CD14-positive monocyte (primary cell): Measurements from ENCODE around the gene LRG1. TPM values are rescaled to one million over a fixed set of nuclear protein-coding genes. Genes with fewer than 3 reads are reported as not detected.

Experiments
- DNase-seq, 3 donors: peaks; one replicate each; pipeline ENCODE4 v3.0.0-alpha.2; 2011 to 2022
- H2AFZ ChIP-seq: 2 replicates; pipeline ENCODE4 v1.6.0; 2012; ENCODE audit warnings: mild to moderate bottlenecking, low read depth, low read length, inconsistent platforms; ENCODE audit not compliant: insufficient read depth, poor library complexity, severe bottlenecking
- H3K27ac ChIP-seq, 2 donors: 1 replicate in 1 of 2; 2 replicates in 1 of 2; pipeline ENCODE4 v1.5.1; 2012 to 2013; ENCODE audit warnings: low read length in 2 of 2, control low read depth in 1 of 2, inconsistent platforms in 1 of 2, low read depth in 1 of 2, mild to moderate bottlenecking in 1 of 2
- H3K27me3 ChIP-seq, 2 donors: one replicate each; pipeline versions ENCODE4 v1.6.0 to v1.6.1; 2011 to 2013; ENCODE audit warnings: low read length in 2 of 2; ENCODE audit not compliant: control insufficient read depth in 2 of 2, insufficient read depth in 2 of 2
- H3K36me3 ChIP-seq, 2 donors: replicated peaks in 1 of 2; 1 replicate in 1 of 2; 2 replicates in 1 of 2; pipeline versions ENCODE4 v1.5.1 to v1.6.1; 2012 to 2013; ENCODE audit warnings: low read length in 2 of 2, control low read depth in 1 of 2, inconsistent platforms in 1 of 2, mild to moderate bottlenecking in 1 of 2; ENCODE audit not compliant: insufficient read depth in 2 of 2, control insufficient read depth in 1 of 2
- H3K4me1 ChIP-seq, 2 donors: 1 replicate in 1 of 2; 2 replicates in 1 of 2; pipeline versions ENCODE4 v1.5.1 to v1.6.1; 2012 to 2013; ENCODE audit warnings: low read length in 2 of 2, control low read depth in 1 of 2, inconsistent platforms in 1 of 2, mild to moderate bottlenecking in 1 of 2, moderate library complexity in 1 of 2; ENCODE audit not compliant: insufficient read depth in 2 of 2, control insufficient read depth in 1 of 2
- H3K4me2 ChIP-seq: replicated peaks from 2 replicates; pipeline ENCODE3; 2012; ENCODE audit warnings: low read length, moderate library complexity, mild to moderate bottlenecking; ENCODE audit not compliant: poor library complexity, severe bottlenecking; ENCODE audit errors: extremely low read depth
- H3K4me3 ChIP-seq, 3 experiments: fragments of 200-600 bp in 1 of 3; sonication (generic) in 1 of 3; replicated peaks in 1 of 3; 1 replicate in 2 of 3; 2 replicates in 1 of 3; pipeline ENCODE4 v1.5.1; 2011 to 2013; ENCODE audit warnings: low read length in 3 of 3, mild to moderate bottlenecking in 3 of 3, control low read depth in 2 of 3, low read depth in 2 of 3, inconsistent platforms in 1 of 3, moderate library complexity in 1 of 3
- H3K79me2 ChIP-seq: 2 replicates; pipeline ENCODE4 v1.6.0; 2012; ENCODE audit warnings: mild to moderate bottlenecking, control low read depth, inconsistent platforms, low read length, moderate library complexity; ENCODE audit not compliant: insufficient read depth
- H3K9ac ChIP-seq: 2 replicates; pipeline ENCODE4 v1.6.0; 2017; ENCODE audit warnings: low read length, mild to moderate bottlenecking; ENCODE audit not compliant: insufficient read depth, poor library complexity, severe bottlenecking
- H3K9me3 ChIP-seq, 2 donors: replicated peaks in 1 of 2; 1 replicate in 1 of 2; 2 replicates in 1 of 2; pipeline versions ENCODE4 v1.5.1 to v1.6.1; 2012 to 2013; ENCODE audit warnings: low read length in 2 of 2, control low read depth in 1 of 2; ENCODE audit not compliant: control insufficient read depth in 1 of 2, insufficient read depth in 1 of 2
- H4K20me1 ChIP-seq: 2 replicates; pipeline ENCODE4 v1.6.0; 2012; ENCODE audit warnings: mild to moderate bottlenecking, low read length, control low read depth, moderate library complexity; ENCODE audit not compliant: insufficient read depth
- H3K27ac Mint-ChIP-seq, 7 donors: one replicate each; pipeline ENCODE4 v1.8.0; 2020; ENCODE audit warnings: mild to moderate bottlenecking in 7 of 7, mixed read lengths in 7 of 7, moderate library complexity in 6 of 7, inconsistent platforms in 2 of 7
- H3K27me3 Mint-ChIP-seq, 3 donors: one replicate each; pipeline ENCODE4 v1.8.0; 2021 to 2022; ENCODE audit warnings: low read depth in 3 of 3, mild to moderate bottlenecking in 3 of 3, mixed read lengths in 3 of 3, moderate library complexity in 3 of 3, inconsistent platforms in 1 of 3
- H3K36me3 Mint-ChIP-seq, 2 donors: one replicate each; pipeline ENCODE4 v1.8.0; 2020; ENCODE audit warnings: mixed read lengths in 2 of 2, inconsistent platforms in 1 of 2, mild to moderate bottlenecking in 1 of 2
- H3K4me1 Mint-ChIP-seq: one replicate; pipeline ENCODE4 v1.8.0; 2020; ENCODE audit warnings: mild to moderate bottlenecking, mixed read lengths
- H3K4me3 Mint-ChIP-seq, 2 donors: one replicate each; pipeline ENCODE4 v1.8.0; 2020; ENCODE audit warnings: mild to moderate bottlenecking in 2 of 2, mixed read lengths in 2 of 2, moderate library complexity in 1 of 2
- H3K9me3 Mint-ChIP-seq, 7 donors: one replicate each; pipeline ENCODE4 v1.8.0; 2020 to 2022; ENCODE audit warnings: mixed read lengths in 7 of 7, mild to moderate bottlenecking in 6 of 7, moderate library complexity in 6 of 7, inconsistent platforms in 2 of 7
- CTCF ChIP-seq: fragments of 200-600 bp; IDR thresholded peaks from one replicate; pipeline ENCODE4 v1.8.0; 2022; ENCODE audit warnings: antibody characterized with exemption, mild to moderate bottlenecking
- WGBS: methylation state at CpG from one replicate; pipeline ENCODE4 v1.1.5; 2013; ENCODE audit warnings: missing lambda C conversion rate; ENCODE audit not compliant: insufficient coverage; 5-methylcytosine and 5-hydroxymethylcytosine counted together
- intact Hi-C, 2 donors: fragments of 100-400 bp; cut with micrococcal nuclease; formaldehyde crosslinking; loops; one replicate each; pipeline versions ENCODE4 v1.15.0 to v1.15.1; 2023
- polyA plus RNA-seq, 3 donors: library from polyadenylated mRNA; depleted of rRNA in 1 of 3; unstranded in 2 of 3; stranded (reverse) in 1 of 3; fragments of 300-500 nt in 2 of 3; fragments of >200 nt in 1 of 3; fragmentation: Illumina TruSeq in 2 of 3; gene quantifications; 1 replicate in 2 of 3; 2 replicates in 1 of 3; pipeline ENCODE4 v1.2.3, GENCODE V29; 2012 to 2021

Gene LRG1
- polyA plus RNA-seq, 3 donors, result 5.5 to 50.1 (median 9.6) TPM

GRCh38 chr19:4587527-4587926, 47.7 kb upstream of the LRG1 start:
- no CpG with 5 or more reads among the region's 6 CpGs for WGBS
- no peak overlapping the region for H3K4me3 ChIP-seq
- Mint-ChIP-seq H3K4me3 (peak overlapping the region in 1 of 2 donors; percentile 9), H3K36me3 (no peaks in the 10 kb centered on the region), H3K27ac (no peak overlapping the region), H3K4me1 (peaks cover 2% of the 10 kb centered on the region), H3K9me3 (peaks cover 0 to 5% (median 2%) of the 10 kb centered on the region in 7 donors), H3K27me3 (peaks cover 61 to 74% (median 65%) of the 10 kb centered on the region in 3 donors)
- no peak overlapping the region for H3K27ac ChIP-seq
- H3K79me2 ChIP-seq, result no peaks in the 10 kb centered on the region
- H3K9me3 ChIP-seq, result peaks cover 0 to 10% of the 10 kb centered on the region in 2 donors
- H3K36me3 ChIP-seq, result no peaks in the 10 kb centered on the region
- intact Hi-C loops, result no loop called here
- H3K9ac ChIP-seq, result no peak overlapping the region
- H3K27me3 ChIP-seq, result peaks cover 24 to 54% of the 10 kb centered on the region in 2 donors
- H3K4me1 ChIP-seq, result peaks cover 10% of the 10 kb centered on the region in 2 donors
- DNase-seq, result no peak
- no peak overlapping the region for H3K4me2 ChIP-seq
- TF ChIP-seq CTCF, result no peak
- H2AFZ ChIP-seq, result no peak overlapping the region
- H4K20me1 ChIP-seq, result no peaks in the 10 kb centered on the region

- H3K36me3 ChIP-seq, result no peaks in the 10 kb centered on the region
- peaks cover 2% of the 10 kb centered on the region for H3K4me1 Mint-ChIP-seq
- H3K9me3 ChIP-seq, result peaks cover 0 to 15% of the 10 kb centered on the region in 2 donors
- no peaks in the 10 kb centered on the region for H3K79me2 ChIP-seq
- no peak overlapping the region for H3K27ac ChIP-seq
- peaks cover 3 to 4% of the 10 kb centered on the region in 2 donors for H3K36me3 Mint-ChIP-seq
- no peaks in the 10 kb centered on the region for H4K20me1 ChIP-seq
- peaks cover 0 to 10% (median 5%) of the 10 kb centered on the region in 7 donors for H3K9me3 Mint-ChIP-seq
- no peak overlapping the region for H3K4me3 Mint-ChIP-seq
- no peak overlapping the region for H3K9ac ChIP-seq
- H3K4me1 ChIP-seq, result peaks cover 10% of the 10 kb centered on the region in 2 donors
- no peak overlapping the region for H3K27ac Mint-ChIP-seq
- 87% methylated on average over 2 of the region's 6 CpGs for WGBS
- no peak overlapping the region for H3K4me2 ChIP-seq
- intact Hi-C loops, result no loop called here
- H2AFZ ChIP-seq, result no peak overlapping the region
- H3K4me3 ChIP-seq, result no peak overlapping the region
- no peak for DNase-seq
- no peak for TF ChIP-seq CTCF
- H3K27me3 Mint-ChIP-seq, result peaks cover 66 to 78% (median 69%) of the 10 kb centered on the region in 3 donors
- H3K27me3 ChIP-seq, result peaks cover 31 to 60% of the 10 kb centered on the region in 2 donors
These were observed 46.9 kb upstream of the LRG1 start for GRCh38 chr19:4586691-4587090.
